MM.1S (cell line): ENCODE measurements around the gene SLC49A3.
"Not testable (repeated sequence)": the region's sequence is repeated elsewhere in the genome, so short reads cannot be mapped to it uniquely, and the experiment has no call there.

ENCODE experiments used
- DNase-seq: peaks from one replicate; pipeline ENCODE4 v3.0.0-alpha.2; 2015
- H2AFZ ChIP-seq: fragments of 300-600 bp; sonication (generic); 2 replicates; pipeline ENCODE4 v1.6.0; 2016; ENCODE audit warnings: antibody characterized with exemption, low read length
- H3F3A ChIP-seq: fragments of 300-600 bp; sonication (generic); 2 replicates; pipeline ENCODE4 v1.6.1; 2016; ENCODE audit warnings: mild to moderate bottlenecking, antibody characterized with exemption, low read length, moderate library complexity, mixed read lengths; ENCODE audit not compliant: insufficient read depth
- H3K27ac ChIP-seq: fragments of 300-600 bp; sonication (generic); 2 replicates; pipeline ENCODE4 v1.5.1; 2016; ENCODE audit warnings: mild to moderate bottlenecking, low read length
- H3K27me3 ChIP-seq: fragments of 300-600 bp; sonication (generic); replicated peaks from 2 replicates; pipeline ENCODE4 v1.6.0; 2016; ENCODE audit warnings: low read length; ENCODE audit not compliant: insufficient read depth
- H3K36me3 ChIP-seq: fragments of 300-600 bp; sonication (generic); replicated peaks from 2 replicates; pipeline ENCODE4 v1.6.1; 2016; ENCODE audit warnings: mild to moderate bottlenecking, low read length, mixed read lengths; ENCODE audit not compliant: insufficient read depth
- H3K4me1 ChIP-seq: fragments of 300-600 bp; sonication (generic); 2 replicates; pipeline ENCODE4 v1.6.1; 2016; ENCODE audit warnings: low read length, mixed read lengths
- H3K4me2 ChIP-seq: fragments of 300-600 bp; sonication (generic); 2 replicates; pipeline ENCODE4 v1.6.0; 2016; ENCODE audit warnings: low read depth, low read length
- H3K4me3 ChIP-seq: fragments of 300-600 bp; sonication (generic); 2 replicates; pipeline ENCODE4 v1.5.1; 2016; ENCODE audit warnings: low read length, mixed read lengths
- H3K79me2 ChIP-seq: fragments of 300-600 bp; sonication (generic); 2 replicates; pipeline ENCODE4 v1.6.1; 2016; ENCODE audit warnings: mixed run types, low read length, mixed read lengths
- H3K9ac ChIP-seq: fragments of 300-600 bp; sonication (generic); 2 replicates; pipeline ENCODE4 v1.6.1; 2016; ENCODE audit warnings: low read length, mixed read lengths
- H3K9me2 ChIP-seq: fragments of 300-600 bp; sonication (generic); replicated peaks from 2 replicates; pipeline ENCODE4 v1.6.1; 2016; ENCODE audit warnings: mild to moderate bottlenecking, low read length, mixed read lengths; ENCODE audit not compliant: insufficient read depth
- H3K9me3 ChIP-seq: fragments of 300-600 bp; sonication (generic); replicated peaks from 2 replicates; pipeline ENCODE4 v1.6.1; 2016; ENCODE audit warnings: mild to moderate bottlenecking, low read length, mixed read lengths; ENCODE audit not compliant: insufficient read depth
- H4K20me1 ChIP-seq: fragments of 300-600 bp; sonication (generic); 2 replicates; pipeline ENCODE4 v1.6.1; 2016; ENCODE audit warnings: mild to moderate bottlenecking, low read length, moderate library complexity, mixed read lengths; ENCODE audit not compliant: insufficient read depth
- EZH2 ChIP-seq: fragments of 300-600 bp; sonication (generic); optimal IDR thresholded peaks from 2 replicates; pipeline ENCODE3; 2017; ENCODE audit warnings: low read depth, mild to moderate bottlenecking, antibody characterized with exemption, low read length, mixed read lengths
- EZH2phosphoT487 ChIP-seq: fragments of 300-600 bp; sonication (generic); IDR thresholded peaks from 2 replicates; pipeline ENCODE4 v1.6.1; 2018; ENCODE audit warnings: antibody characterized with exemption, low read length
- TF ChIP-seq, protein P1 (sequence below): fragments of 300-600 bp; sonication (generic); IDR thresholded peaks from 2 replicates; pipeline ENCODE4 v1.5.1; 2016; ENCODE audit warnings: antibody characterized with exemption, low read length, mixed read lengths

The SLC49A3 gene

DNA sequence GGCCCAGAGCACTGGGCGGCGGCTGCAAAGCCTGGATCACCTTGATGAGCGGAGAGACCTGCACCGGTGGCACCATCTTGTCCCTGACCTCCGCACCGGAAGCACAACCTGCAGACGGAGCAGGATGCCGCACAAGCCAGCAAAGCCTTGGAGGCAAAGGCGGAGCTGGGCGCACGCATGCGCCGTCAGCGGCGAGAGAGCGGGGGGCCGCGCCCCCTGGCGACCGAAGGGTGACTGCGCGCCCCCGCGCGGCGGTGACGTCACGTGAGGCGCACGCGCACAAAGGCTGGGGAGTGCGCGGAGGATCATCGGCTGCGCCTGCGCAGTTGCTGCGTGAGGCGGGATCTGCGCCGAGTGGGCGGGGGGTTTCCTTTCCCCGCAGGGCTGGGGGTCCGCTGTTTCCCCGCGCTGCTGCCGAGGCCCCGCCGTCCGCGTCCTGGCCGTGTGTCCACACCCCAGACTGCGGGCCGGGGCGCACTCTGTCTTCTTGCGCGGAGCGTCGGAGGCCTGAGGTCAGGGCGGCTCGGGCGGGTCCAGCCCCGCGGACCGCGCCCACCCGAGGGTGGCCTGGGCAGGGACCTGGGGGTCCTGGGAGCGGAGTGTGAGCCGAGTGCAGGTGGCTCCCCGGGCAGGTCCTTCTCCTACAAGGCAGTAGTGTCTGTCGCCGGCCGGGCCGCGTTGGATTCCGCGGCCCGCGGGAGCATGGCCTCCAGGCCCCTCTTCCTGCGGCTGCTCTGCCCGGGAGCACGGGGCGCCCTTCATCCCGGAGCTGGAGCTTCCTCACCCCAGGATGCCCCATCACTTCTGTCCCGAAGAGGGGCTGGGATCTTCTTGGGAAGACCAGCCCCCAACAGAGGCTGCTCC is 14.5 kb downstream of the SLC49A3 start, which contains the start of the genes ATP5ME and MYL5:
Gene ATP5ME (minus strand): TSS at position 105 of the 864 bp plus-strand sequence. CDS start 29 bp downstream, at position 76.
Gene MYL5 (plus strand): TSS at position 371 of the 864 bp plus-strand sequence. CDS start 3,485 bp downstream, outside the sequence.
- H3K4me3 ChIP-seq: peak within 1 kb of the TSS; percentile 70
- H2AFZ ChIP-seq: peak within 1 kb of the TSS; percentile 79
- no peaks in the 10 kb centered on the region for H3K4me1 ChIP-seq
- peak within 1 kb of the TSS; percentile 56; the same call in 1 of the 2 replicates for H3K9ac ChIP-seq
- H3K36me3 ChIP-seq: no peaks in the 10 kb centered on the region
- TF ChIP-seq, protein P1, sequence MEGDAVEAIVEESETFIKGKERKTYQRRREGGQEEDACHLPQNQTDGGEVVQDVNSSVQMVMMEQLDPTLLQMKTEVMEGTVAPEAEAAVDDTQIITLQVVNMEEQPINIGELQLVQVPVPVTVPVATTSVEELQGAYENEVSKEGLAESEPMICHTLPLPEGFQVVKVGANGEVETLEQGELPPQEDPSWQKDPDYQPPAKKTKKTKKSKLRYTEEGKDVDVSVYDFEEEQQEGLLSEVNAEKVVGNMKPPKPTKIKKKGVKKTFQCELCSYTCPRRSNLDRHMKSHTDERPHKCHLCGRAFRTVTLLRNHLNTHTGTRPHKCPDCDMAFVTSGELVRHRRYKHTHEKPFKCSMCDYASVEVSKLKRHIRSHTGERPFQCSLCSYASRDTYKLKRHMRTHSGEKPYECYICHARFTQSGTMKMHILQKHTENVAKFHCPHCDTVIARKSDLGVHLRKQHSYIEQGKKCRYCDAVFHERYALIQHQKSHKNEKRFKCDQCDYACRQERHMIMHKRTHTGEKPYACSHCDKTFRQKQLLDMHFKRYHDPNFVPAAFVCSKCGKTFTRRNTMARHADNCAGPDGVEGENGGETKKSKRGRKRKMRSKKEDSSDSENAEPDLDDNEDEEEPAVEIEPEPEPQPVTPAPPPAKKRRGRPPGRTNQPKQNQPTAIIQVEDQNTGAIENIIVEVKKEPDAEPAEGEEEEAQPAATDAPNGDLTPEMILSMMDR: peak; percentile 73
- no peak for TF ChIP-seq EZH2phosphoT487
- no peaks in the 10 kb centered on the region for H4K20me1 ChIP-seq
- peak; percentile 91 for DNase-seq
- peak within 1 kb of the TSS; percentile 21; the same call in 1 of the 2 replicates for H3K27ac ChIP-seq
- H3K9me2 ChIP-seq: no peaks in the 10 kb centered on the region
- H3K79me2 ChIP-seq: no peaks in the 10 kb centered on the region
- H3K4me2 ChIP-seq: peak within 1 kb of the TSS; percentile 81
- no peaks in the 10 kb centered on the region for H3K27me3 ChIP-seq
- H3K9me3 ChIP-seq: no peaks in the 10 kb centered on the region
- no peaks in the 10 kb centered on the region for H3F3A ChIP-seq

DNA sequence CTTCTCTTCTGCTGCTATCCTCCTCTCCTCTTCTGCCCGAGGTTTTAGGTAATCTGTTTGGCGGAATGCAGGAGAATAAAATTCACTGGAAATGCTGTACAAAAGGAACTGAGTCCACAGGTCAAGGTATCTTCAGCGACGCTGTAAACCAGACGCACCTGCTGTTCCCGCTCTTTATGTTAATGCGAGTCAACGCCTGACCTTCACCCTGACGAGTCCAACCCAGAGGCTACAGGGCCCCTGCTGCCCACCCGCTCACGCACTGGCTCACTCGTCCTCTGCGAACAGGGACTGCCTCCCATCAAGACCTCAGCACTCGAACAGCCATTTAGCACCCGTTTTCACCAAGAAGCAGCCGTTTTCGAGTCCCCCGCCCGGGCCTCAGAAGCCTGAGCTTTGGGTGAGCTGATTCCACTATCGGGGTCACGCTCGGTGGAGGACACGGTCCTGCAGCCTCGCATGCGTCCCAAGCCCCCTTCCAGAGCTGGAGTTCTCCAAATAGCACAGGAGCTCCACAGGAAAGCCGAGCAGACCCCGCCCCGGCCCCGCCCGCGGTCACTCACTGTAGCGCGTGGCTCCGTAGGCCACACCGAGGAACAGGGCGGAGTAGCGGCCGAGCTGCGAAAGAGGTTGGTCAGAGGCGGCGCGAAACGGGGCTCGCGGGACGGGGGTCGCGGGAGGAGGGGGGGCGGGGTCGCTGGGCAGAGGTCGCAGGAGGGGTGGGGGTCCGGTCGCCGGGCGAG is 15.4 kb downstream of the SLC49A3 start:
- Histone ChIP-seq H3K79me2 (no peaks in the 10 kb centered on the region), H3F3A (no peaks in the 10 kb centered on the region), H3K36me3 (no peaks in the 10 kb centered on the region), H3K27me3 (no peaks in the 10 kb centered on the region), H3K9ac (no peak overlapping the region), H3K9me3 (no peaks in the 10 kb centered on the region), H3K4me2 (peak overlapping the region; percentile 55; the same call in 1 of the 2 replicates), H4K20me1 (no peaks in the 10 kb centered on the region), H3K9me2 (no peaks in the 10 kb centered on the region), H3K4me3 (peak overlapping the region; percentile 70), H3K27ac (no peak overlapping the region), H3K4me1 (no peaks in the 10 kb centered on the region), H2AFZ (0 out of 2 replicates have a peak overlapping the region, but pooled peaks have one; percentile 19)
- no peak for DNase-seq
- TF ChIP-seq, protein P1: no peak
- no peak for TF ChIP-seq EZH2
- no peak for TF ChIP-seq EZH2phosphoT487

DNA sequence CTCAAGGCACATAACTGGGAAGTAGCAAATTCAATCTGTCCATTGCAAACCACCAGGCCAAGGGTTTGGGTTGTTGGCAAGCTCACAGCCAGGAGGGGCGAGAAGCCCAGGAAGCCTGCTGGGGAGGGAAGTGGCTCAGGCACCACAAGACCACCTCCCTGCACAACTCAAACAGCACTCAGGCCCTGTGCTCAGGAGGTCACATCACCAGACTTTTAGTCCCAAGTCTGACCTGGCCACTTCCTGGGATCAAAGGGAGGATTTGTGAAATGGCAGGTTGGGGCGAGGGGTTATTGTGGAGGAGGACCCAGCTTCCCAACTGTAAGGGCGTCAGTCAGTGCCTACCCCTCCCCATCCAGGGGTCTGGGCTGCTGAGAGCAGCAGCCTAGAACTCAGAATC is 17.2 kb downstream of the SLC49A3 start:
- Histone ChIP-seq H3K27me3 (no peaks in the 10 kb centered on the region), H3K27ac (no peak overlapping the region), H3K4me3 (no peak overlapping the region), H3K79me2 (no peaks in the 10 kb centered on the region), H2AFZ (no peak overlapping the region), H3K9ac (no peak overlapping the region), H3K36me3 (no peaks in the 10 kb centered on the region), H4K20me1 (no peaks in the 10 kb centered on the region), H3K4me2 (no peak overlapping the region), H3K4me1 (no peaks in the 10 kb centered on the region), H3K9me3 (no peaks in the 10 kb centered on the region), H3F3A (no peaks in the 10 kb centered on the region), H3K9me2 (no peaks in the 10 kb centered on the region)
- TF ChIP-seq, protein P1: no peak
- TF ChIP-seq EZH2: no peak
- TF ChIP-seq EZH2phosphoT487: no peak
- no peak for DNase-seq

DNA sequence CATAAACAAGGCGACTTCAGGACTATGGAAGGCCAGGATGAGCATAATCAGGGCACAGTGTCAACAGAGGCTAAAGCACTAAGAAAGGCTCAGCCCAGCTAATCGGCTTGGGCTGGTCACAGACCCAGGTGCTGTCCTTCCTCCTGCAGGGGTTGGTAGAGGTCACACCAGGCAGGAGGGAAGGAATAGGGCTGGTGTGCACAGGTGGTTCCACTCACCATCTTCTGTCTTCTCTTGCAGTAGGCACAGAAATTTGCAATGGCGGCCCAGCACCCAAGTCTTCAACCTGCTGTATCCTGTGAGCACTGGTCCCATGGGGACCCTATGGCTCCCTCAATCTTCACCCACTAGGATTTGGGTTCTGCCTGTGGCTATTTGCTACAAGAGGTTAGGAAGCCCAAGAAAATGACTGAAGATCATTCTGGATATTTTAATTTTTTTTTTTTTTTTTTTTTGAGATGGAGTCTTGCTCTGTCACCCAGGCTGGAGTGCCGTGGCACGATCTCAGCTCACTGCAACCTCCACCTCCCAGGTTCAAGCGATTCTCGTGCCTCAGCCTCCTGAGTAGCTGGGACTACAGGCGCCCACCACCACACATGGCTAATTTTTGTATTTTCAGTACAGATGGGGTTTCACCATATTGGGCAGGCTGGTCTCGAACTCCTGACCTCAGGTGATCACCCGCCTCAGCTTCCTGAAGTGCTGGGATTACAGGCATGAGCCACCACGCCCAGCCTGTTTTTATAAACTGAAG is 19.0 kb downstream of the SLC49A3 start:
- H3K4me2 ChIP-seq, H4K20me1 ChIP-seq, H3K9me3 ChIP-seq, H3K4me1 ChIP-seq, H3K4me3 ChIP-seq, H3K79me2 ChIP-seq, H3F3A ChIP-seq, H3K9me2 ChIP-seq, DNase-seq, H3K27me3 ChIP-seq, H3K36me3 ChIP-seq, H3K9ac ChIP-seq, H2AFZ ChIP-seq, H3K27ac ChIP-seq: not testable (repeated sequence)

DNA sequence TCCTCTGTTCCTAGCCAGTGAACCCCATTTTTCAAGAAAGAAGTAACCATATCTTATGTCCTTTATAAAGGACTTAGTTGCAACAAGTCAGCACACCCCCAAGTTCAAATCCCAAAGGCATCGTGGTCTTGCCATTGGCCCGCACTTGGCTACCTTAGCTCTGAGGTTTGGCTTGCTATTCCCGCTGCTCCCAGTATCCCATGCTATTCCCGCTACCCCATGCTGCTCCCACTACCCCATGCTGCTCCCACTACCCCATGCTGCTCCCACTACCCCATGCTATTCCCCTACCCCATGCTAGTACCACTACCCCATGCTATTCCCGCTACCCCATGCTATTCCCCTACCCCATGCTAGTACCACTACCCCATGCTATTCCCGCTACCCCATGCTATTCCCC is 20.7 kb downstream of the SLC49A3 start:
- not testable (repeated sequence) for DNase-seq, H3K9ac ChIP-seq, H3K79me2 ChIP-seq, H3F3A ChIP-seq, H3K27me3 ChIP-seq, H3K4me1 ChIP-seq, H3K4me2 ChIP-seq, H2AFZ ChIP-seq, H3K36me3 ChIP-seq, H3K27ac ChIP-seq, H3K9me2 ChIP-seq, H4K20me1 ChIP-seq, H3K4me3 ChIP-seq, H3K9me3 ChIP-seq
